CD4-positive, alpha-beta T cell treated with Interleukin-21 for 1 hour (primary cell): ENCODE results near the gene AUTS2.

Source experiments
- DNase-seq: peaks from one replicate; pipeline ENCODE4 v3.0.0-alpha.2; 2020

The AUTS2 gene

GRCh38 chr7:70498232-70498992 lies 900.1 kb downstream of the AUTS2 start:
- DNase-seq: no peak

- DNase-seq: no peak
Observed at GRCh38 chr7:70500261-70500660, 902.0 kb downstream of the AUTS2 start.

- DNase-seq: no peak
Observed at GRCh38 chr7:70502117-70502863, 904.0 kb downstream of the AUTS2 start.

DNA sequence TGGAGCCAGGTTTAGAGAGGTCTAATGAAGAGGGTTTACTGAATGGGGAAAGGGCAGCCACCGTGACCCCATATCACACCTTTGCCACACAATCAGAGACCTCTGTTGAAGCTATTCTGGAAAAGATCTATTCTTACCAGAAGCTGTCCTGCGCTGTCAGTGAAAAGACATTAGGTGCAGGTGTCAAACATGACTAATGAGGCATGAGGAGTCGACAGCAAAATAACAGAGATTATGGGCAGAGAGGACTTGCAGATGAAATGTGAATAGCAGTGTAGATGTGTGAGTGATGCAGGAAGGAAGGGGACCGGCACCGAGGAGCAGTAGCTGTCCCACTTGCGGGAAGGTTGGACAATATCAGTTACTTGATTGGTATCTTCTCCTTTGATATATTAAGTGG lies 906.0 kb downstream of the AUTS2 start:
- DNase-seq: no peak

DNA sequence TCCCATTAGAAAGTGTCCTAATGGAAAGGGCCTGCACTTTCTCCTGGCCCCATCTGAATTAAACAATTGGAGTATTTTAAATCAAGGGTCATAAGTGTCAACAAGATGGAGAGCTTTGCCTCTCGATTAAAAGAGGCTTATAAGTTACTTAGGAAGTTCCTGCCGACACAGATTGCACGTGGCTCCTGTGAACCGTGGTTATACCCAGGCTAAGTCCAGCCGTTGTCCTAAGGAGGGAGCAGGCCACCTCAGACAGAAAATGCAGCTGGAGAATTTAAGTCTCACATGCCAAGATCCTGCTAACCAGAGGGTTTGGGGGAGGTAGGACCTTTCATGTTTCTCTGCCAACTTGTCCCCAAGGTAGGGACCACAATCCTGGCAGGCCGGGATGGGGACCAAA lies 907.2 kb downstream of the AUTS2 start:
- no peak for DNase-seq

DNA sequence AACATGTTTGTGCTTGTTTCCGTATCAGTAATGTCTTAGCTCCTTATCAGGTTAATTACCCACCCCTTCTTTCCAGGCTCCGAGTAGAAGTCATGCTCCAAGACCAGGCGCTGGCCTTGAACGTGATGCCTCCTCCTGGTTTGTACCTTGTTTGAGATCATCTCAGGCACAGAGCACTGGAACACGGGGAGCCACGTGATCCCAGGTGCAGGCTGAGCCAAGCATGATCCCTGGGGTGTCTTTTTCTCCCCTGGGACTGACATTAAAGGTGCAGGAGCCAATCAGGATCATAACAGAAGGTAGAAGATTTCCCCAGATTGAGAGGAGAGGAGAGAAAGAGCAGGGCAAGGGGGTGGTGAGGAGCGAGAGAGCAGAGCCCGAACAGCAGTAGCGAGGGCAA lies 907.6 kb downstream of the AUTS2 start:
- DNase-seq: no peak

DNA sequence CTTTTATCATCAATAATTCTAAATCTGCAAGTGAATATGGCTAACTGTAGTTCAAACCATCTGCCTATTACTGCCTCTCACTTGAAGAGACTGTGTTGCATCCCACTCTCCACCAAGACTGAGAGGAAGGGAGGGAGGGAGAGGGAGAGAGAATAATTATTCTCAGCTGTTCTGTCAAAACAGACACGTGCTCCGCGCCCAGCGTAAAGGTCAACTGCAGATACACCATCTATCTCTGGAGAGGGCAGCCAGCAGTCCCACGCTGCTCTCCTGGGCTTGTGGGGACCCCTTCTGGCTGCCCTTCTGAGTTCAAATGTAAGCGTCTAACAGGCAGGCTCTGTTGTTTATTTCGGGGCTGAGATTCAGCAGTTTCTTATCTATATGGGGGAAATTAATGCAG lies 908.2 kb downstream of the AUTS2 start:
- no peak for DNase-seq

DNA sequence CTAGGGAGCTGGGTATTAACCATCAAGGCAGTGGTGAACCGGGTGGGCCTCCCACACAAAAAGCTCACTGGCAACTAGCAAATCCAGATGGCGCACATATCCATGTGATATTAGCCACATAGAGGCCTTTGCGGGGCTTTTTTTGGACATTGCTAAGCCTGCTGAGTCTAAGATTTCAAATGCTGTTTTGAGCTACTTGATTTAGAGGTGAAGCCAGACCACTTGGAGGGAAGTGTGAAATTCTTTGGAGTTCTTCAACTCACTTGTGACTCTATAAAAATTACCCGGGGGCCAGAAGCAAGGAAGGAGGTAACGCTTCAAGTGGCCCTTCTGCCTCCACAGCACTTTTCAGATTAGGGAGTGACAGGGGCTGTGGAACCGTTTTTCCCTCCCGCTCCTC lies 913.9 kb downstream of the AUTS2 start:
- no peak for DNase-seq

DNA sequence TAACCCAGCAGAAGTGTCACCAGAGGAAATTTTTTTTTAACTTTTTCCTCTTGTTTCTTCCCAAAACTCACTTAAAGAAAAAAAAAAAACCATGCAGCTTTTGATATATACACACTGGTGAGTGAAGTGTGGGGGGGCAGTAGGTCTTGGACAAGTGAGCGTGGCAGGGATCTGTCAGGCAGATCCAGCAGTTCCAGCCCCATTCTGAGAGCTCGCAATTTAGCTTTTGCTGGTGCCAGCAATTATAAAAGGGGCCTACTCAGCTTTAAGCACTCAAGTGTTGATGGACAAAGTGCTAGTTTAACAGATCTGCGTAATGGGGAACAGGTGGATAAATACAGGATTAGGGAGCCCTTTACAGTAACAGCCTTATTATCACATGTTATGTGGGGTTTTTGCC lies 914.5 kb downstream of the AUTS2 start:
- no peak for DNase-seq

DNA sequence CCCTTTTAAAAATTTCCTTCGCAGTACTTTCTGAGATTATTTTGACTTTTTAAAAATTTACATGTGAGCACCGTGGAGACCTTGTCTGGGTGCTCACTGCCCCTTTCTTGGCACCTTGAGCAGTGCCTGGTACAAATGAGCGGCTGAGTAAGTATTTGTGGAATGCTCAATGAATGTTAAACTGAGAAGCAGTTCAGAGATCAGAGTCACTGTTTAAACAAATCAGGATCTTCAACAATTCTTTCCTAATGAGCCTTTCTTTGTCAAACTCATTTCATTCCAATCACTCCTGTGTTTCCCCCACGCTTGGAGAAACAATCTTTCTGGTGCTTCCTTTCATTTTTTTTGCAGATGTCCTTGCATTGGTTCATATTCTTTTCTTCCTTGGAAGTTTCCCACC lies 922.3 kb downstream of the AUTS2 start:
- no peak for DNase-seq

GRCh38 chr7:70523249-70523988 lies 925.1 kb downstream of the AUTS2 start:
- DNase-seq: no peak

DNA sequence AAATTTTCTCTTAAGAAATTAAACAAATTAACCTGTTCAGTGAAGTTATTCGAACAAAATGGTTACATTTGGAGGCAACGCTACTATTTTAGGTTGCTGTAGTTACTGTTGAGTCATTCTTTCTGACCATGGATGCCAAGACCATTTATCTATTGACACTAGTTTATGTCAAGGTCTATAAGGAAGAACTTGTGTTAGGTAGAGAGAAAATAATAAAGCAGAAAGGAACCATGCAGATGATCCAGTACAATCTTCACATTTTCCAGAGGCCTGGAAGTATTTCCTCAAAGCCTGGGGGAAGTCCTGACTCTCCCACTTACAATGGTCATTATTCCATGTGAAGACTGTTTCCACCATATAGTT lies 925.7 kb downstream of the AUTS2 start:
- DNase-seq: no peak

DNA sequence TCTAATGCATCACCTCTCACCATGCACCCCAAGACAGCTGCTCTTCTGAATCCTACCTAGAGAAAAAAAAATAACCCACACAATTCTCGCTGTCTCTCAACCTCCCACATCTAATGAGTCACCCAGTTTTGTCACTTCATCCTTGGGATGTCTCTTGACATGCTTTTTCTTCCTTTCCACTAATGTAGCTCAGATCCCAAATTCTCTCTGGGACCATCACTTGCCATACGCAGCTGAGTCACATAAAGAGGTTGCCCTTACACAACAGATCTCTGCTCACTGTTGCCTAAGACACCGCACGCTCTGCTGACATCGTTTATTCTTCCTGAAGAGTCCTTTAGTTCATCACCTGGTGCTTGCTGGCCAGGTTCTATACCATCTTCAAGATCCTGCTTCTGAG lies 927.7 kb downstream of the AUTS2 start:
- no peak for DNase-seq

DNA sequence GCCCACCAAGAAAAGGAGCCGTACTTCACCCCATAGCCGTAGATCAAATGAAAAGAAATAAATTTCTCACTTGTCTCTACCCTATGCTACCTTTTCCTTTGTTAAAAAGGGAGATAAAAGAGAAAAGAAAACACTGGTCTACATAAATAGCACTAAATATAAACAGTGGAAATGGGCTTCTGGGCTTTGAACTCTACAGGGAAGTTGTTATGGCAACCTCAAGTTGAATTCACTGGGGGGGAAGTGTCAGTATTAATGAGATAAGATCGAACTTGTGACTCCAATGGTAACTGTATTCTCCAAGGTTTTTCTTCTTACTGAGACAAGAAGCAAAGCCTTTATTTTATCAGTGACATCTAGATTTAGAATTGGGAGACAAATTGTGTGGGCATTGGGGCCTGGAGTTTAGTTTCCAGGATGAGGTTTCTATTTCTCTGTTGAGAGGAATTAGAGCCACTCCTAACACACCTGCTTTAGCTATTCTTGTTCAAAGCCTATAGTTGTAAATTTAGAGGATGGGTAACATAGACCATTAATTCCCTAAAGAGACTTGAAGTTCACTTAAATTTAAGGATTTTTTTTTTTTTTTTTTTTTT lies 929.3 kb downstream of the AUTS2 start:
- DNase-seq: no peak

DNA sequence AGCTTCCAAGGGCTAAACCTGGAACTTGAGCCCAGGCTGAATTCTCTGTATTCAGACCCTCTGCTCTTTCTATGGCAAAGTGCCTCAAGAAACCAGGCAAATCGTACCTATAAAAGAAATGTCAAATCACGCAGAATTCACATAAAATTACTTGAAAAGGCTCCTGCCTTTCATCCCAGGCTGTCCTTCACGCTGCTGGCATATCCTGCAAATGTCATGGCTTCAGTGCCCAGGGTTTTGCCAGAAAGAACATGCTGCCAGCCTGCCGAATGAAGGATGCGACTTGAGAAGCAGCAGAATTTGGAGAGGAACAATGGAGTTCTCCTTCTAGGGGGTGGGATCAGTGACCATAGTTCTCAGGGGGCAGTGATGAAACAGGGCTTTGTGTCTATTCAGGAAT lies 931.2 kb downstream of the AUTS2 start:
- no peak for DNase-seq

DNA sequence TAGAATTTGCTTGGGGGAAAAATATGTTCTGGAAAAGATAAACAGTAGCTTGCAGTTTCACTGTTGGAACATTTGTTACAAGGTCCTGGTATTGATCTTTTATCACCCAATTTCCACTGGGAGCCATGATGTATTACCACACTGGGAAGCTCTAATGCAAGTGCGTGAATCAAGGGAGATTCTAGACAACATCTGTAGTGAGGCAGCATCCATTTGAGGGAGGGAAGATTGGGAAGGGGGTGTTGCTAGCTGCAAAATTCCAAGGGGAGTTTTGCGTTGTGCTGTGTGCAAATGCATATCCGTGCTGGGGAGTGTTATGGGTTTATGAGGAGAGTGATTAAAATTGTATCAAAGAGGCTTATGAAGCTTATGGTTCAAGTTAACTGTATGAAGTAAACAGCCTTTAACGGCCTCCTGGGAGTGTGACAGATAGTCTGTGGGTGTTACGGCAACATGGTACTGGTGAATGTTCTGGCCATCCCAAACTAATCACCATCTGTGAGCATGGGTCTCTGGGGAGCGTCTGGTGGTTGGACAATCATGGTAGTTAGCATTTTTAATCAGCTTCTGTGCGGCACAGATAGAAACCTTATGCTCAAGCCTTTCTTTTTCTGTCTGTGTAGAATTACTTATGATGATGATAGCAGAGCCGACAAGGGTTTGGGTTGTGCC lies 931.8 kb downstream of the AUTS2 start:
- DNase-seq: no peak

GRCh38 chr7:70533614-70534013 lies 935.3 kb downstream of the AUTS2 start:
- DNase-seq: no peak

- no peak for DNase-seq
Observed at GRCh38 chr7:70539205-70539604, 940.9 kb downstream of the AUTS2 start.

DNA sequence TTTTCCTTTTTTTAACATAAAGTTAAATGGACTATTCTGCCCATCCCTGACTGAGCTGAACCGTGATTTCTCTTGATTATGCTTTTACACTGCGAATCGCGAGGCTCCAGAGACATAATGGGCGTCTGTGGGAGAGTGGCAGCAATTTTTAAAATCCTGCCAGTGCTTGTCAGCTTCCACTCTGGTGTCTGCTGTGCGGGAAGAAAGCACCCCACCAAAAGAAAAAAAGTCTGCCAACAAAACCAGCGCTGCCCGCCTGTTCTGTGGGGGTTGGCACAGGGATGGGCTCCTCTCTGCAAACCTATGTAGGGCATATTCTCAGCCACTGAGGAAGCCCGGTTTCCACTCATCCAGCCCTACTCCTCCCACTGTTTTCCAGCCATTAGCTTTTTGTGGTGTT lies 941.3 kb downstream of the AUTS2 start:
- DNase-seq: no peak

DNA sequence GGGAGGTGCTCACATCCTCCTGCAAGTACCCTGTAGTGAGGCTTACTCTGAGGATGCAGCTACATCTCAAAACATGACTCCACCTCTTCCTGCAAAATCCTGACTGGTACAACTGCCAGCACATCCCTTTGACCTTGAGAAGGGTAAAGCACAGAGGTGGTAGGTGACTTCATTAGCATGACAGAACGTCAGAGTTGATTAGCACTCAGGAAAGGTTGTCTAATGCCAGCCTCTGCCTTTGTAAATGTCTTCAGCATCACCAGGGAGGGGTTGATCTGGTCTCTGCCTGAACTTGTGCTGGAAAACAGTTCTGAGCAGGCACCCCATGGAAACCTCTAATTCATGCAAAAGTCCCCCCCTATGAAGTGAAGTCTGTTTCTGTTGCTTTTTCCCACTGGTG lies 942.4 kb downstream of the AUTS2 start:
- DNase-seq: no peak

- no peak for DNase-seq
Observed at GRCh38 chr7:70542750-70543376, 944.6 kb downstream of the AUTS2 start.

- no peak for DNase-seq
Observed at GRCh38 chr7:70544016-70544415, 945.7 kb downstream of the AUTS2 start.

DNA sequence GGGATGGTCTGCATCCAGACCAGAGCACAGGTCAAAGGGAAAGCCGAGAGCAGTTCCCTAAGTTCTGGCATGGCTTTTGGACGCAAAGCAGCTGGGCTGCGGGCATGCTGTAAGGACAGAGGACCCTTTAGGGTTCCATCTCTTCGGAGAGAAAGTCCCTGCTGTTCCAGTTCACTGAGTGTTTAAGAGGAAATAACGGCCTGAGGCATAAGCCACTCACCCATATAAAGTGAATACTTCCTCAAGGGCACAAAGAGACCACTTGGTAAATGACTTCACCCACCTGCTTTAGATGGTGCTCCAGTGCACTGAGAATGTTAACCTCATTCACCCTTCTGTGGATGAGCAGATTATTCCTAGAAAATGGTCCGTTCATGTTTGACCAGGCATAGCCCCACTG lies 946.9 kb downstream of the AUTS2 start:
- DNase-seq: no peak
